Gastroesophageal sphincter (tissue), 4 donors: ENCODE data around the gene IFIT3. TPM values are rescaled to one million over a fixed set of nuclear protein-coding genes. Genes with fewer than 3 reads are reported as not detected.
A peak's percentile ranks its signal among the peaks of the same experiment; 100 is the strongest.

Source experiments
- ATAC-seq: fragments of 150-250 bp; one replicate; pipeline ENCODE4 v1.9.1; 2016; ENCODE audit warnings: mild to moderate bottlenecking, moderate library complexity
- H3K27ac ChIP-seq, 4 donors: fragments of 200-600 bp; sonication (generic) in 3 of 4; 1 replicate in 3 of 4; 2 replicates in 1 of 4; pipeline ENCODE4 v1.5.1; 2016 to 2019
- H3K27me3 ChIP-seq: fragments of 200-600 bp; sonication (generic); one replicate; pipeline ENCODE4 v1.5.1; 2019
- H3K36me3 ChIP-seq, 2 donors: fragments of 200-600 bp; sonication (generic); one replicate each; pipeline ENCODE4 v1.5.1; 2019; ENCODE audit warnings: control low read depth in 1 of 2
- H3K4me1 ChIP-seq, 3 donors: fragments of 200-600 bp; sonication (generic); 1 replicate in 2 of 3; 2 replicates in 1 of 3; pipeline ENCODE4 v1.5.1; 2016 to 2019; ENCODE audit warnings: control low read depth in 2 of 3
- H3K4me3 ChIP-seq, 2 donors: fragments of 200-600 bp; sonication (generic); one replicate each; pipeline ENCODE4 v1.5.1; 2019; ENCODE audit warnings: mild to moderate bottlenecking in 1 of 2, moderate library complexity in 1 of 2
- H3K9me3 ChIP-seq, 3 donors: fragments of 200-600 bp; sonication (generic); one replicate each; pipeline ENCODE4 v1.5.1; 2017 to 2019; ENCODE audit warnings: control low read depth in 2 of 3
- EP300 ChIP-seq: sonication (generic); formaldehyde crosslinking; IDR thresholded peaks from one replicate; pipeline ENCODE4 v1.6.1; 2017; ENCODE audit warnings: antibody characterized with exemption, mild to moderate bottlenecking
- POLR2A ChIP-seq, 2 donors: fragments of 450-650 bp; IDR thresholded peaks; one replicate each; pipeline ENCODE4 v1.6.1; 2017; ENCODE audit warnings: antibody characterized with exemption in 2 of 2, mild to moderate bottlenecking in 2 of 2, moderate library complexity in 1 of 2
- POLR2AphosphoS5 ChIP-seq: sonication (generic); formaldehyde crosslinking; IDR thresholded peaks from one replicate; pipeline ENCODE4 v1.6.1; 2017; ENCODE audit warnings: antibody characterized with exemption
- WGBS, 2 donors: methylation state at CpG; one replicate each; pipeline ENCODE4 v1.1.5; 2018; ENCODE audit warnings: low coverage in 1 of 2; 5-methylcytosine and 5-hydroxymethylcytosine counted together
- total RNA-seq, 4 donors: library from RNA; depleted of rRNA; stranded (reverse); fragments of >200 nt; gene quantifications; one replicate each; pipeline ENCODE4 v1.1.0, GENCODE V29; 2016
- TF ChIP-seq, protein P1 (sequence below), 4 experiments: fragments of 200-600 bp in 2 of 4; fragments of 450-650 bp in 2 of 4; sonication (generic) in 1 of 4; IDR thresholded peaks; one replicate each; pipeline ENCODE4 v1.5.1; 2017 to 2019; ENCODE audit warnings: antibody characterized with exemption in 4 of 4, mild to moderate bottlenecking in 2 of 4, moderate library complexity in 2 of 4

The IFIT3 gene
- total RNA-seq, 4 donors from 2014 or later = 8.1 to 15.5 (median 11.9) TPM

DNA sequence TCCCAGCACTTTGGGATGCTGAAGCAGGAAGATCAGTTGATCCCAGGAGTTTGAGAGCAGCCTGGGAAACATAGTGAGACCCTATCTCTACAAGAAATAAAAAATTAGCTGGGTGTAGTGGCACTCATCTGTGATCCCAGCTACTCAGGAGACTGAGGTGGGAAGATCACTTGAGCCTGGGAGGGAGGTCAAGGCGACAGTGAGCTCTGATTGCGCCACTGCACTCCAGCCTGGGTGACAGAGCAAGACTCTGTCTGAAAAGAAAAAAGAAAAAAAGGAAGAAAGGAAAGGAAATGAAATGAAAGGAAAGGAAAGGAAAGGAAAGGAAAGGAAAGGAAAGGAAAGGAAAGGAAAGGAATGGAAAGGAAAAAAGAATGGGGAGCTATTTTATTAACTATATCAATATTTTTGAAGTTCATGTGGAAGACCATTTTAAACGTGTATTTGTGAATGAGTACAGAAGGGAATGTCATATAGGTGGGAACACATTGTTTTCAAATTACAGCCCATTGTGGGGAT is 33.0 kb upstream of the IFIT3 start:
- no peak for TF ChIP-seq EP300
- TF ChIP-seq, protein P1, sequence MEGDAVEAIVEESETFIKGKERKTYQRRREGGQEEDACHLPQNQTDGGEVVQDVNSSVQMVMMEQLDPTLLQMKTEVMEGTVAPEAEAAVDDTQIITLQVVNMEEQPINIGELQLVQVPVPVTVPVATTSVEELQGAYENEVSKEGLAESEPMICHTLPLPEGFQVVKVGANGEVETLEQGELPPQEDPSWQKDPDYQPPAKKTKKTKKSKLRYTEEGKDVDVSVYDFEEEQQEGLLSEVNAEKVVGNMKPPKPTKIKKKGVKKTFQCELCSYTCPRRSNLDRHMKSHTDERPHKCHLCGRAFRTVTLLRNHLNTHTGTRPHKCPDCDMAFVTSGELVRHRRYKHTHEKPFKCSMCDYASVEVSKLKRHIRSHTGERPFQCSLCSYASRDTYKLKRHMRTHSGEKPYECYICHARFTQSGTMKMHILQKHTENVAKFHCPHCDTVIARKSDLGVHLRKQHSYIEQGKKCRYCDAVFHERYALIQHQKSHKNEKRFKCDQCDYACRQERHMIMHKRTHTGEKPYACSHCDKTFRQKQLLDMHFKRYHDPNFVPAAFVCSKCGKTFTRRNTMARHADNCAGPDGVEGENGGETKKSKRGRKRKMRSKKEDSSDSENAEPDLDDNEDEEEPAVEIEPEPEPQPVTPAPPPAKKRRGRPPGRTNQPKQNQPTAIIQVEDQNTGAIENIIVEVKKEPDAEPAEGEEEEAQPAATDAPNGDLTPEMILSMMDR (IDR thresholded peaks at IDR 0.05) = no peak
- TF ChIP-seq POLR2AphosphoS5 = no peak
- TF ChIP-seq POLR2A (IDR thresholded peaks at IDR 0.05) = no peak
- Histone ChIP-seq H3K36me3 (no peaks in the 10 kb centered on the region), H3K9me3 (no peaks in the 10 kb centered on the region), H3K4me1 (peaks cover 4 to 24% (median 9%) of the 10 kb centered on the region in 3 donors), H3K27me3 (no peaks in the 10 kb centered on the region), H3K27ac (no peak overlapping the region), H3K4me3 (no peak overlapping the region)
- 83 to 100% methylated on average over 2 to 3 of the region's 3 CpGs for WGBS, 2 donors
- ATAC-seq = no peak

- 20 to 50% methylated on average over 1 of the region's 1 CpG for WGBS, 2 donors
- ATAC-seq = peak; percentile 80
- TF ChIP-seq, protein P1 (IDR thresholded peaks at IDR 0.05) = no peak
- TF ChIP-seq POLR2AphosphoS5 = peak; percentile 68
These were observed 32.2 kb upstream of the IFIT3 start for GRCh38 chr10:89295597-89295996.

GRCh38 chr10:89296220-89296648 is 31.6 kb upstream of the IFIT3 start:
- ATAC-seq = peak; percentile 45
- TF ChIP-seq POLR2A (IDR thresholded peaks at IDR 0.05) (no peak), POLR2AphosphoS5 (no peak), EP300 (no peak)
- TF ChIP-seq, protein P1 (IDR thresholded peaks at IDR 0.05) = no peak
- H3K4me1 ChIP-seq = peaks cover 8 to 32% (median 9%) of the 10 kb centered on the region in 3 donors
- no peaks in the 10 kb centered on the region for H3K9me3 ChIP-seq
- 50 to 59% methylated on average over 1 of the region's 5 CpGs for WGBS, 2 donors
- no peaks in the 10 kb centered on the region for H3K27me3 ChIP-seq
- no peaks in the 10 kb centered on the region for H3K36me3 ChIP-seq
- peak overlapping the region; percentile 66 to 73 (median 68) for H3K27ac ChIP-seq
- H3K4me3 ChIP-seq = no peak overlapping the region

More at GRCh38 chr10:89295597-89295996, 32.2 kb upstream of the IFIT3 start:
- H3K27ac ChIP-seq = peak overlapping the region; percentile 25 to 73 (median 67)
- no peaks in the 10 kb centered on the region for H3K27me3 ChIP-seq
- no peak overlapping the region for H3K4me3 ChIP-seq
- no peaks in the 10 kb centered on the region for H3K36me3 ChIP-seq
- H3K9me3 ChIP-seq = no peaks in the 10 kb centered on the region
- H3K4me1 ChIP-seq = peaks cover 4 to 25% (median 9%) of the 10 kb centered on the region in 3 donors

DNA sequence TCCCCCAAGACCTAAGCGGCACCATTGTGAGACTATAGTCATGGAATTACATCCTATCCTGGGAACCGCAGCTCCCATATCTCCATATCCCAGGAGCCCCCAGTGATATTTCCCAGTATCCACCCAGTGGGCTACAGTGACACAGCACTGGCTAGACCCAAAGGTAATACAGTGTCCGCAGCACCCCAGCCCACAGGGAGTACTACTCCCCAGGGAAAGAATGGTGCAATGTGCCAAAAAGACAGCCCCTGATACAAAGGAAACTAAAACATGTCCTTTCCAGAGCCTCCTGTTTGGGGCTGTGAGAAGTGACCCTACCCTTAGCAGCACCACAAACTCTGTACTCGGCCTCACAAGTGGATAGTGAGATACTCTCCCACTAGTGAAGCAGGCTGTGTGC is 30.4 kb upstream of the IFIT3 start:
- ATAC-seq = no peak
- Histone ChIP-seq H3K4me3 (no peak overlapping the region), H3K4me1 (peaks cover 9 to 38% (median 9%) of the 10 kb centered on the region in 3 donors), H3K27me3 (no peaks in the 10 kb centered on the region), H3K9me3 (no peaks in the 10 kb centered on the region), H3K27ac (peak overlapping the region in 1 of 4 donors; percentile 66), H3K36me3 (no peaks in the 10 kb centered on the region)
- WGBS, 2 donors = 92 to 100% methylated on average over 2 to 3 of the region's 4 CpGs
- TF ChIP-seq POLR2AphosphoS5 (no peak), POLR2A (IDR thresholded peaks at IDR 0.05) (no peak), EP300 (no peak)
- TF ChIP-seq, protein P1 (IDR thresholded peaks at IDR 0.05) = no peak

GRCh38 chr10:89297791-89298190 is 30.0 kb upstream of the IFIT3 start:
- Histone ChIP-seq H3K36me3 (no peaks in the 10 kb centered on the region), H3K9me3 (no peaks in the 10 kb centered on the region), H3K27me3 (no peaks in the 10 kb centered on the region), H3K27ac (no peak overlapping the region), H3K4me3 (no peak overlapping the region), H3K4me1 (peaks cover 9 to 42% (median 9%) of the 10 kb centered on the region in 3 donors)
- no peak for ATAC-seq
- TF ChIP-seq, protein P1 (IDR thresholded peaks at IDR 0.05) = no peak
- TF ChIP-seq POLR2A (IDR thresholded peaks at IDR 0.05) (no peak), EP300 (no peak), POLR2AphosphoS5 (no peak)
- WGBS, 2 donors = 90% methylated on average over 2 of the region's 5 CpGs; no CpG with 5 or more reads in 1 of the 2 donors
